Motor neuron (in vitro differentiated cells): ENCODE results near the gene DIS3L2. TPM values are rescaled to one million over a fixed set of nuclear protein-coding genes. Genes with fewer than 3 reads are reported as not detected.
A peak's percentile ranks its signal among the peaks of the same experiment; 100 is the strongest.

Source experiments
- ATAC-seq, 8 experiments: fragments of 200-7000 bp; cut with Tn5 transposase; replicated peaks in 6 of 8; 2 replicates each; pipeline ENCODE4 v1.8.0; 2021; ENCODE audit warnings: mild to moderate bottlenecking in 8 of 8, moderate library complexity in 8 of 8
- H3K27ac ChIP-seq, 2 donors: fragments of 250-450 bp; sonication (Bioruptor Pico); 2 replicates each; pipeline ENCODE4 v1.9.0; 2021; ENCODE audit warnings: antibody characterized with exemption in 2 of 2, mild to moderate bottlenecking in 2 of 2, moderate library complexity in 1 of 2
- H3K4me1 ChIP-seq, 2 donors: fragments of 250-450 bp; sonication (Bioruptor Pico); replicated peaks in 1 of 2; 2 replicates each; pipeline ENCODE4 v1.6.1; 2021; ENCODE audit warnings: antibody characterized with exemption in 2 of 2, mild to moderate bottlenecking in 2 of 2, moderate library complexity in 1 of 2
- H3K4me3 ChIP-seq, 5 donors: fragments of 250-450 bp; sonication (Bioruptor Pico); 2 replicates each; pipeline ENCODE4 v1.9.0; 2021; ENCODE audit warnings: antibody characterized with exemption in 5 of 5, mild to moderate bottlenecking in 5 of 5, moderate library complexity in 4 of 5
- WGBS, 10 experiments: fragments of 450-650 bp; shearing (Covaris generic); methylation state at CpG; one replicate each; pipeline ENCODE4 v1.0.0; 2022; 5-methylcytosine and 5-hydroxymethylcytosine counted together
- in situ Hi-C, 9 experiments: fragments of 400-800 bp; cut with MboI; loops; one replicate each; pipeline ENCODE4 v1.15.0; 2021; ENCODE audit warnings: low sequenced_read_pairs in 9 of 9, low pct_unique_long_range_greater_than_20kb in 2 of 9; ENCODE audit not compliant: unreplicated experiment in 9 of 9
- total RNA-seq, 8 experiments: library from RNA; unstranded; fragments of 300-600 nt; gene quantifications; 2 replicates each; pipeline versions ENCODE4 v1.2.3 to v1.2.4, GENCODE V29; 2022

DIS3L2 gene
- total RNA-seq, 8 experiments from 2014 or later = 10.6 to 33.1 (median 21.8) TPM

DNA sequence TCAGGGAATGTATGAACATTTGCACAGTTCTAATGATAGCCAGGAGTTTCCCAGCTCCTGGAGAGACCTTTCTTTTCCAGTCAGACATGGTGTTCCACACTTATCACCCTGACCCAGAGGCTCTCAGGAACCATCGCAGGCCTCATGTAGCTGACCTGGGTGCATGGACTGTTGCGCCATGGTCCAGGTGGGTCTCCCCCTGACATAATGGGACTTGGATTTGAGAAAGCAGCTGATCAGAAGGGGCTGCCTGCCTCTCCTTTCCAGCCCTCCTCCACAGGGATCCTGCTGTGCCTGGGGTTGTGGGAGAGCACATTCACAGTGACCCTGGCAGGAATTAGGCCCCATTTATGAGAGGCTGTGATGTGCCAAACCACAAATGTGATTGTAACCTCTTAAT is 283.6 kb downstream of the DIS3L2 start:
- H3K27ac ChIP-seq = no peak overlapping the region
- ATAC-seq = no peak
- no peaks in the 10 kb centered on the region for H3K4me1 ChIP-seq
- H3K4me3 ChIP-seq = no peak overlapping the region
- in situ Hi-C loops = no loop called here
- 94 to 100% (median 100%) methylated on average over 1 to 2 of the region's 2 CpGs; no CpG with 5 or more reads in 6 of the 10 experiments for WGBS, 10 experiments

GRCh38 chr2:232246245-232246644 is 284.7 kb downstream of the DIS3L2 start:
- Histone ChIP-seq H3K4me1 (no peaks in the 10 kb centered on the region), H3K27ac (no peak overlapping the region), H3K4me3 (no peak overlapping the region)
- peak in 1 of 8 experiments; percentile 84 for ATAC-seq
- 20 to 100% (median 100%) methylated on average over 1 of the region's 3 CpGs; no CpG with 5 or more reads in 3 of the 10 experiments for WGBS, 10 experiments
- in situ Hi-C loops = no loop called here

DNA sequence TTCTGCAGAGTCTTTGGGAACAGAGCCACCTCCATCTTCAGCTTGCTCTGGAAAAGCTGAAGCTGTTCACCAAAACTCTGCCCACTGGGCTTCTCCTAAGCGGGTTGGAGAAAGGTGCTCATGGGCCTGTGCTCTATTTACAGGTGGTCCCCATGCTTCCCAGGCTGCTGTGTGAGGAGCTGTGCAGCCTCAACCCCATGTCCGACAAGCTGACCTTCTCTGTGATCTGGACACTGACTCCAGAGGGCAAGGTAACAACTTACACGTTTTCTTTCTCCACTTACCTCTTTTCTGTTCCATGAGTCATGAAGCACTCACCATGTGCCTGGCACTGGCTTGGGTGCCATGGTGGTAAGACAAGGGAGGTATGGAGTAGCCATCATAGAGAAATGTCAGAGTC is 287.6 kb downstream of the DIS3L2 start:
- in situ Hi-C loops = no loop called here
- Histone ChIP-seq H3K4me3 (no peak overlapping the region), H3K27ac (no peak overlapping the region), H3K4me1 (no peaks in the 10 kb centered on the region)
- ATAC-seq = no peak
- 92 to 100% (median 100%) methylated on average over 1 to 3 of the region's 3 CpGs; no CpG with 5 or more reads in 4 of the 10 experiments for WGBS, 10 experiments

DNA sequence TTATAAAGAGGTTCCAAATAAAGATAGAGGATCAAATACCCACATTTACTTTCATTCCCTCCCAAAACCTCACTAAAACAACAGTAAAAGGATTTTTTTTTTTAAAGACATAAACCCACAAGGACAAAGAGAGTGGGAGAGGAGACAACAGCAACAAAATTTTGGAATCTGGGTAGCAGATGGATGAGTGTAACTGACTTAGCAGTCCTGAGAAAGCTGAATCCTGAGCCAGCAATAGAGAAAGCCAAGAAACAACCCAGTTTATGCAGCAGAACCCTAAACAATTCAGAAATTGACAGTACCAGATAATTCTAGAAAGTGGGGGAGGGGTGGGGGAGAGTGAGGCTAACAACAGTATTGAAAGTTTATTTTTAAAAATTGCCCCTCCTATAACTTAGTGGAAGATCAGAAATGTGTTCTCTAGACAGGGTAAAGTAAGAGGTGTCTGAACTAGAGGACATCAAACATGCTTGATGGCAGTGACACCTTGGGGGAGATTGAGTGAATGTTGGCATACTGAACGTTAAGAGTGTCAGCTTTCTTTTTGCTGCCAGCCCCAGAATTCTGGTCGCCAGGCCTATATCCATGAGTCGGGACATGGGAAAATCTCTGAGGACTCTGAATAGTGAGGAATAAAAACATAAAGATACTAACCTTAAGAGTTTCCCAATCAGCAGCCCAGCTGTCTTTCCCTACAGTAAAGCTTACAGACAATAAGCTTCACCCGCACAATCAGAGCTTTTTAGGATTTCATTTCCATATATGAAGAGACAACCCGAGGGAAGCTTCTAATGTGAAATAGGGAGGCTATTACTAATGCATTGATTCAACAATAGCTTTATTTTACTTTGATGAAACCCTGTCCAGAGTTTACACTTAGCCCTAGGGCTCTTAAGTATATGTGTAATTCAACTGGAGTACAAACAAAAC is 289.0 kb downstream of the DIS3L2 start:
- ATAC-seq = no peak
- 0 to 100% (median 69%) methylated on average over 1 to 5 of the region's 5 CpGs for WGBS, 10 experiments
- no peaks in the 10 kb centered on the region for H3K4me1 ChIP-seq
- H3K27ac ChIP-seq = no peak overlapping the region
- in situ Hi-C loops = no loop called here
- no peak overlapping the region for H3K4me3 ChIP-seq

DNA sequence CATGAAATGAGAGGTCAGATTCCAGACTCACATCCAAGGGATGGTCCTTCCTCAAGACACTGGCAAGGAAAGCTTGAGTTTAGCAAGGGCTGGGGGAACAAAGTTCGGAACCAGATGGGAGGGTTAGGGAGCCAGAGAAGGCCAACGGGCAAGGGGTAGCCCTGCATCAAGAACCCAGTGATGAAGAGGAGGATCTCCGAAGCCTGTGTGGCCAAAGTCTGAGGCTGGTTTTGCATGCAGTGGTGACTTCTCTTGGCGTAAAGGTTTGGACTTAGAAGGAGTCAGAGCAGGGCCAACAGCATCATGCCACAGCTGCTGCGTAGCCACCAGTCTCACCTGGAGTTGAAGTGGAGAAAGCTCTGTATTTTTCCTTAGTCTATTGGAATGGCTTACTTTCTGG is 293.5 kb downstream of the DIS3L2 start:
- ATAC-seq = no peak
- Histone ChIP-seq H3K4me3 (no peak overlapping the region), H3K4me1 (peaks cover 0 to 6% of the 10 kb centered on the region in 2 donors), H3K27ac (no peak overlapping the region)
- WGBS, 10 experiments = 80 to 100% (median 100%) methylated on average over 1 to 4 of the region's 5 CpGs; no CpG with 5 or more reads in 1 of the 10 experiments
- in situ Hi-C loops = no loop called here

- WGBS, 10 experiments = 0 to 100% (median 78%) methylated on average over 1 to 3 of the region's 3 CpGs; no CpG with 5 or more reads in 2 of the 10 experiments
- no peak overlapping the region for H3K27ac ChIP-seq
- no peak overlapping the region for H3K4me3 ChIP-seq
- H3K4me1 ChIP-seq = peaks cover 0 to 9% of the 10 kb centered on the region in 2 donors
- in situ Hi-C loops = no loop called here
- peak in 5 of 8 experiments; percentile 24 to 78 (median 56) for ATAC-seq
These were observed 298.6 kb downstream of the DIS3L2 start for GRCh38 chr2:232260075-232260474.

DNA sequence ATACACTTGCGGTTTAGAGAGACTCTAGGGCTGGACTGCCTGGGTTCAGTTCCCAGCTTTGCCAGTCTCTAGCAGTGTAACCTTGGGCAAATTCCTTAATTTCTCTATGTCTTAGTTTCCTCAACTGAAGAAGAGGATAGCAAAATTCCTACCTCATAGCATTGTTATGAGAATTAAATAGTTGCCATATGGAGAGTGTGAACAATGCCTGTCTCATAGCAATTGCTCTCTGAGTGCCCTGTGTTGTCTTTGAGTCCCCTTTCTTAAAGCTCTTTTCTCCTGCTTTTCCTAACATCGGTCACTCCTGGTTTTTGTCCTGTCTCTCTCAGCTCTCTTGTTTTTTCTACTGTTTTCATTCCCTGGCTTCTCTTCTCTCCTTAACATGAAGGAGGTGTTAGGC is 300.3 kb downstream of the DIS3L2 start:
- no peak for ATAC-seq
- in situ Hi-C loops = no loop called here
- WGBS, 10 experiments = 43 to 100% (median 84%) methylated on average over 1 to 2 of the region's 2 CpGs; no CpG with 5 or more reads in 2 of the 10 experiments

GRCh38 chr2:232263295-232263694 is 301.8 kb downstream of the DIS3L2 start:
- Histone ChIP-seq H3K4me1 (peaks cover under 1 to 9% of the 10 kb centered on the region in 2 donors), H3K4me3 (no peak overlapping the region), H3K27ac (no peak overlapping the region)
- in situ Hi-C loops = no loop called here
- no peak for ATAC-seq
- WGBS, 10 experiments = 80 to 100% (median 98%) methylated on average over 1 to 15 of the region's 15 CpGs; no CpG with 5 or more reads in 1 of the 10 experiments

More for the DNA sequence above, 300.3 kb downstream of the DIS3L2 start:
- H3K27ac ChIP-seq = no peak overlapping the region
- no peak overlapping the region for H3K4me3 ChIP-seq
- peaks cover 0 to 9% of the 10 kb centered on the region in 2 donors for H3K4me1 ChIP-seq

- Histone ChIP-seq H3K4me3 (no peak overlapping the region), H3K27ac (no peak overlapping the region), H3K4me1 (peaks cover 3 to 9% of the 10 kb centered on the region in 2 donors)
- no peak for ATAC-seq
- WGBS, 10 experiments = 60 to 100% (median 88%) methylated on average over 1 to 4 of the region's 4 CpGs; no CpG with 5 or more reads in 2 of the 10 experiments
- in situ Hi-C loops = no loop called here
These were observed 302.6 kb downstream of the DIS3L2 start for GRCh38 chr2:232264081-232264480.

- WGBS, 10 experiments = 60 to 94% (median 73%) methylated on average over 1 to 5 of the region's 5 CpGs
- no peak for ATAC-seq
- no peak overlapping the region for H3K27ac ChIP-seq
These were observed 303.8 kb downstream of the DIS3L2 start for GRCh38 chr2:232265329-232265728.

GRCh38 chr2:232268636-232269165 is 307.2 kb downstream of the DIS3L2 start:
- in situ Hi-C loops = no loop called here
- WGBS, 10 experiments = 20 to 83% (median 67%) methylated on average over 1 of the region's 4 CpGs; no CpG with 5 or more reads in 5 of the 10 experiments
- no peak overlapping the region for H3K27ac ChIP-seq
- peaks cover 3 to 5% of the 10 kb centered on the region in 2 donors for H3K4me1 ChIP-seq
- ATAC-seq = no peak
- H3K4me3 ChIP-seq = no peak overlapping the region

More at GRCh38 chr2:232265329-232265728, 303.8 kb downstream of the DIS3L2 start:
- no peak overlapping the region for H3K4me3 ChIP-seq
- H3K4me1 ChIP-seq = peaks cover under 1 to 3% of the 10 kb centered on the region in 2 donors
- in situ Hi-C loops = no loop called here

DNA sequence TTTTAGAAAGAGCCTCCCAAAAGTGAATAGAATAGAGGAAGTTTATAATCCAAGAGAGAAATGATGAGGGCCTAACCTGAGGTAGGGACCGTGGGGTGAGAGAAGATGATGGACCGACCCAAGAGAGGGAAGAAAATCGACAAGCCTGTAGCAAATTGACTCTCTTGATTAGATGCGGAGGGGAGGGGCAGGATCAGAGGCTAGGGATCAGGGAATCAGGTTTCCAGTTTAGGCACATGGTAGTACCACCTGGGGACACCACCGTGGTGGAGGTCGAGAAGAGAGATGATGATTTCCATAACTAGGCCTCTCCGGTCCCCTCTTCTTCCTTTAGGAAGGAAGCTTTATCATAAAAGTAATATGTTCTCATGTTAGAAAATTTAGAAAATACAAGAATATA is 308.4 kb downstream of the DIS3L2 start:
- no peak overlapping the region for H3K4me3 ChIP-seq
- H3K4me1 ChIP-seq = peaks cover 3 to 5% of the 10 kb centered on the region in 2 donors
- ATAC-seq = no peak
- no peak overlapping the region for H3K27ac ChIP-seq
- 85 to 100% (median 90%) methylated on average over 1 to 7 of the region's 7 CpGs; no CpG with 5 or more reads in 1 of the 10 experiments for WGBS, 10 experiments
- in situ Hi-C loops = no loop called here

DNA sequence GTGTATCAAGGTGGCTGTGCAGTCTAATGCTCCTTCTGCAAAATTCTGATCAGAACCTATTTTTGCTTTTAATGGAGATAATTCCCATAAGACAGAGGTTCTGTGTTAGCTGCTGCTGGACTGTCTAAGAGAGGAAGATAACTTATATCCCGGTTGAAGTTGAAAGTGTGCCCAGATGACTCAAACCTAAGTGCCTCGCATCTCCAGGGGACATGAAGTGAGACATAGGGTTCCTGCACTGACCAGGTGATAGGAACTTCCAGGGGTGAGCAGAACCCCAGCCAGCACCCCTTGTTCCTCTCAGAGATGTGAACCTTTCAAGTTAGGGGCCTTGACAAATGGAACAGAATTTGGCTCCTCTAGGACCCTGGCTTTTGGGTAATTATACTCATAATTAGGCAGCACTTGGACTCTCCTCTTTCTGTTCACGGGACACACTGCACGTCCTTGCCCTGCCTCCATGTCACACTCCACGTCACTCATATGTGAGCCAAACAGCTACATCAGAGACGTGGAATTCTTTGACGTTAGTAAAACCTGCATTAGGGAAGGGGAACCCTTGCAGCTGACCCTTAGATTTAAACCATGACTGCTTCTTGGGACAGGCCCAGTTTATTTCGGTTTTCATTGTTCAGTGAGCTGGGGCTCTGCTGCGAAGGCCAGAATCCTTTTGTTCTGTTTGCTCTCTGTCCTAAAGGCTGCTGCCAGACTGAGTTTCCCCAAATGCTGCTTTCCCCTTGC is 312.6 kb downstream of the DIS3L2 start:
- H3K27ac ChIP-seq = no peak overlapping the region
- WGBS, 10 experiments = 79 to 100% (median 88%) methylated on average over 1 to 7 of the region's 9 CpGs; no CpG with 5 or more reads in 1 of the 10 experiments
- ATAC-seq = no peak

More for the DNA sequence above, 312.6 kb downstream of the DIS3L2 start:
- in situ Hi-C loops = no loop called here
- no peak overlapping the region for H3K4me3 ChIP-seq
- peaks cover 0 to 19% of the 10 kb centered on the region in 2 donors for H3K4me1 ChIP-seq
